ENCODE measurements around the gene ZNF563. TPM values are rescaled to one million over a fixed set of nuclear protein-coding genes. Genes with fewer than 3 reads are reported as not detected.

Gene ZNF563
- total and polyA plus RNA-seq, 2 of the 8 experiments (the other 6 are each of a cell fraction or from before 2014, with no cell fraction given): 0.91 to 2.3 TPM

DNA sequence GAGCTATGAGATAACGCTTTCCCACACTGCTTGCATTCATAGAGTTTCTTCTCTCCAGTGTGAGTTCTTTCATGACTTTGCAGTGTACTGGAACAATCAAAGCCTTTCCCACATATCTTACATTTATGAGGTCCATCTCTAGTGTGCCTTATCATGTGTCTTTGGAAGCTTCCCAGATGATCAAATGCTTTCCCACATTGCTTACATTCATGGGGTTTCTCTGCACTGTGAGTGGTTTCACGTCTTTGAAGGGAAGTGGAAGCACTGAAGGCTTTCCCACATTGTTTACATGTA lies 47.0 kb upstream of the ZNF563 start:
- Histone ChIP-seq H3K9me3 (ENCODE audit: insufficient read depth in 2 of 2, low read depth in 1 of 2, low read length in 1 of 2) (peaks cover 32 to 45% of the 10 kb centered on the region in 2 experiments), H2BK120ac (replicated peaks; ENCODE audit: low read depth, low read length) (no peak overlapping the region), H3K9ac (replicated peaks in 1 of 4; ENCODE audit: extremely low read depth in 1 of 4, low read depth in 3 of 4, low read length in 3 of 4) (no peak overlapping the region), H4K20me1 (replicated peaks in 1 of 2; ENCODE audit: control insufficient read depth in 1 of 2, insufficient read depth in 2 of 2, low read length in 2 of 2) (no peaks in the 10 kb centered on the region), H3K79me2 (ENCODE audit: control insufficient read depth in 1 of 2, insufficient read depth in 2 of 2, low read length in 2 of 2) (no peaks in the 10 kb centered on the region), H3K27ac (ENCODE audit: low read depth, low read length) (no peak overlapping the region), H2BK15ac (ENCODE audit: low read length) (no peak overlapping the region), H2BK20ac (ENCODE audit: low read length) (no peak overlapping the region), H4K5ac (ENCODE audit: insufficient read length, low read depth, low read length) (no peak overlapping the region), H2BK12ac (ENCODE audit: low read depth, low read length) (no peak overlapping the region), H4K91ac (replicated peaks; ENCODE audit: insufficient read length, low read length) (no peak overlapping the region), H3K23ac (ENCODE audit: insufficient read length) (no peak overlapping the region), H3K4ac (replicated peaks; ENCODE audit: insufficient read length, low read depth, low read length) (no peak overlapping the region), H4K8ac (ENCODE audit: extremely low read depth, insufficient read depth, low read length) (no peak overlapping the region), H3K14ac (ENCODE audit: insufficient read length) (no peak overlapping the region), H3K4me1 (replicated peaks in 1 of 4; ENCODE audit: control insufficient read depth in 3 of 4, insufficient read depth in 4 of 4, low read length in 3 of 4) (no peaks in the 10 kb centered on the region), H3K56ac (replicated peaks; ENCODE audit: insufficient read length, low read depth, low read length) (no peak overlapping the region), H2AK5ac (ENCODE audit: low read depth, low read length) (no peak overlapping the region), H3K4me3 (ENCODE audit: extremely low read depth in 1 of 4, insufficient read depth in 2 of 4, low read depth in 3 of 4, low read length in 4 of 4) (no peak overlapping the region), H3K79me1 (ENCODE audit: low read depth, low read length) (no peaks in the 10 kb centered on the region), H3K23me2 (ENCODE audit: low read depth, low read length) (no peaks in the 10 kb centered on the region), H2BK5ac (ENCODE audit: low read depth, low read length) (no peak overlapping the region), H3K18ac (ENCODE audit: extremely low read depth, low read length) (no peak overlapping the region), H3K27me3 (replicated peaks in 1 of 4; ENCODE audit: control insufficient read depth in 3 of 4, extremely low read depth in 1 of 4, insufficient read depth in 3 of 4, low read length in 3 of 4) (no peaks in the 10 kb centered on the region), H3K36me3 (ENCODE audit: control insufficient read depth in 2 of 4, insufficient read depth in 4 of 4, low read length in 3 of 4) (peaks cover 0 to 2% (median 0%) of the 10 kb centered on the region in 4 experiments; a peak in 1 of 8 replicates), H2AFZ (ENCODE audit: low read length) (no peak overlapping the region), H3K4me2 (ENCODE audit: insufficient read depth in 1 of 2, low read depth in 2 of 2, low read length in 2 of 2) (no peak overlapping the region)
- ChIA-PET CTCF (ENCODE audit: partially characterized antibody) (no interaction called here), POLR2A (ENCODE audit: partially characterized antibody) (no interaction called here)
- 71% methylated on average over 2 of the region's 2 CpGs; no CpG with 5 or more reads in 1 of the 2 experiments for WGBS, 2 experiments (ENCODE audit: extremely low coverage in 1 of 2, insufficient coverage in 1 of 2, insufficient read length in 1 of 2, insufficient replicate concordance in 2 of 2, low coverage in 1 of 2, low lambda C conversion rate in 2 of 2, missing lambda C conversion rate in 1 of 2)
- no peak for DNase-seq (ENCODE audit: low read depth in 1 of 2, low spot score in 2 of 2)
- no peak for TF ChIP-seq CREB1 (IDR thresholded peaks at IDR 0.05)
- TF ChIP-seq ZNF274 (IDR thresholded peaks at IDR 0.05; ENCODE audit: borderline replicate concordance, extremely low read depth, low read length): 0 out of 2 replicates have a peak, but pooled peaks have one; percentile 10
- no peak for FAIRE-seq
